ENCODE results near the gene TTC31.
"Not testable (repeated sequence)": the region's sequence is repeated elsewhere in the genome, so short reads cannot be mapped to it uniquely, and the experiment has no call there.

Gene TTC31

DNA sequence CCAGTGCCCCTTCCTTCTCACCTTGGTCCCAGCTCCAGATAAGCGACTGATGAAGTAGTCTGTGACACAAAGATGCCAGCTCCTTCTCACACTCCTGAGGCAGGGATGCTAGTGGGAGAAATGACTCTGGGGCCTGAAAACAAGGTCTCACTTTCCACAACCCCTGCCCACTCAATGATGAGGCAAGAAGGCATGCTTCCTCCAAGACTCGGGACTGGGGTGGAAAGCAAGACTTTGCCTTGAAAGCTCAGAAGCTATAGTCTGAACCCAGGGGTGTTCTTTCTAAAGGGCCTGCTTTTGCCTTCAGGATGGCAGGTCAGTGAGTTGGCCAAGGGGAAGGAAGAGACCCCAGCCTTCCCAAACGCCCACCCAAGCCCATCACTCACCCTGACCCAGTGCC lies 1.4 kb upstream of the TTC31 start:
- DNase-seq (ENCODE audit: extremely low spot score, insufficient read length, low read depth) (no peak), FAIRE-seq (no peak)

DNA sequence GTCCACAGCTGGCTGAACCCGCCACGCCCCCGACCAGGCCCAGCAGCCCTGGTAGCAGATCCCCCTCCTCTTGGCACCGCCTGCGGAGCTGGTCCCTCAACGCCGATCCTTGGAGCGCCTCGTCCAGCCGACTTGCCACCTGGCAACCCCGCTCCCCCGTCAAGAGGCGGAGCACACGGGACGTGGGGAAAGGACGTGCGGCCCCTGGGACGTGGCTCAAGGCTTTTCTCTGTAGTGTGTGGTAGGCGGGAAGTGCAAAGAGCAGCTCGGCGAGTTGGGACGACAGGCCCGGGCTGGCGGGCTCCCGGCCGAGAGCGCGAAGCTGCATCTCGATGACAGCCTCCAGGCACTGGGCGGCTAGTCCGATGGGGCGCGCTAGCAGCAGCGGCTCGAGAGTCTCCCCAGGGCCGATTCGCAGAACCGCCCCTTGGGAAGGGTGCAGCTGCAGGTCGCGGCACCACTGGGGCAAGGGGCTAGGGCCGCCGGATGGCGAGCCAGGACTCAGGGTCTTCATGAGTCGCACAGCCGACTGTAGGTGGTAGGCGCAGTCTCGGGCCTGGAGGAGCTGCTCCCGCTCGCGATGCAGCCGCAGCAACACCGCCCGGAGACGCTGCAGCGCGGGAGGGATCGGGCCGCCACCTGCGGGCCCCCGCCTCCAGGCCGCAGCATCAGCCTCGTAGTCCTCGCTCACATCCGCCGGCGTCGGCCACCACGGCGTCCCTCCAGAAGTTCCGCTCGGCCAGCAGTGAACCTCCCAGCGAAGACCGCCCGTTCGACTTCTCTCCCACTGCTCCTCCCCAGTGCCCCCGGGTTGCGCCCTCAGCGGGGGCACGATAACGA lies 700 bp upstream of the TTC31 start:
- FAIRE-seq = no peak
- no peak for DNase-seq (ENCODE audit: extremely low spot score, insufficient read length, low read depth)

GRCh38 chr2:74483675-74484164 lies 839 bp downstream of the TTC31 start:
- DNase-seq (ENCODE audit: extremely low spot score, insufficient read length, low read depth); FAIRE-seq: not testable (repeated sequence)

DNA sequence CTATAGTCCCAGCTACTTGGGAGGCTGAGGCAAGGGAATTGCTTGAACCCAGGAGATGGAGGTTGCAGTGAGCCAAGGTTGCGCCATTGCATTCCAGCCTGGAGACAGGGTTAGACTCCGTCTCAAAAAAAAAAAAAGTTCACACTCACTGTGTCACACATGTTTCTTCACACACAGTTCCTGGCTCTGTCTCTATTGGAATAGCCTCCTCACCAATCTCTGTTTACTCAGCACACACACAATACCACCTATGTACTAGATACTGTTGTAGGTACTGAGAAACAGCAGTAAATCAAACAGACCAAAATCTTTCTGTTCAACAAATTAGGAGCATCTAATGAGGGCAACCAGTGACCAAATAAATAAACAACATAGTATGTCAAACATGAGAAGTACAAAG lies 3.3 kb downstream of the TTC31 start:
- FAIRE-seq (no peak), DNase-seq (ENCODE audit: extremely low spot score, insufficient read length, low read depth) (no peak)

GRCh38 chr2:74488643-74489481 lies 6.0 kb downstream of the TTC31 start:
- DNase-seq (ENCODE audit: extremely low spot score, insufficient read length, low read depth) (no peak), FAIRE-seq (no peak)

- DNase-seq (ENCODE audit: extremely low spot score, insufficient read length, low read depth) (no peak), FAIRE-seq (no peak)
Measured at GRCh38 chr2:74489906-74490305, 7.0 kb downstream of the TTC31 start.

- DNase-seq (ENCODE audit: extremely low spot score, insufficient read length, low read depth) (no peak), FAIRE-seq (no peak)
Measured at GRCh38 chr2:74491648-74492544, 9.0 kb downstream of the TTC31 start.

DNA sequence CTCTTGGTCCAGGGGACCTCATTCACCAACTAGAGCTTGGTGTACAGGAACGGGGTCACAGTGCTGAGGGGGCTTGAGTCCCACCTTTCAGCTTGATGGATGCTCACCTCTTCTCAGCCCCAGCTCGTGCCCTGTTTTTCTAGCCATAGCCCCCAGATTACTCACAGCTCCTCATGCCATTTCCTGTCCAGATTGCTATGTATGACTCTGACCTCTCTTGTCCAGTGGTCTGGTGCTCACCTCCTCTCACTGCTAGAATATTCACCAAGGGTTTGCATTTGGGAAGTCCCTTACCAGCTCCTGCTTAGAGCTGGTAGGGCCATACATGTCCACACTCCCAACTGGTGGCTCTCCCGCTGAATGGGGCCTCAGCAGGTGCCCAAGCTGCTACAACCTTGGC lies 10.7 kb downstream of the TTC31 start:
- DNase-seq (ENCODE audit: extremely low spot score, insufficient read length, low read depth) (no peak), FAIRE-seq (no peak)

DNA sequence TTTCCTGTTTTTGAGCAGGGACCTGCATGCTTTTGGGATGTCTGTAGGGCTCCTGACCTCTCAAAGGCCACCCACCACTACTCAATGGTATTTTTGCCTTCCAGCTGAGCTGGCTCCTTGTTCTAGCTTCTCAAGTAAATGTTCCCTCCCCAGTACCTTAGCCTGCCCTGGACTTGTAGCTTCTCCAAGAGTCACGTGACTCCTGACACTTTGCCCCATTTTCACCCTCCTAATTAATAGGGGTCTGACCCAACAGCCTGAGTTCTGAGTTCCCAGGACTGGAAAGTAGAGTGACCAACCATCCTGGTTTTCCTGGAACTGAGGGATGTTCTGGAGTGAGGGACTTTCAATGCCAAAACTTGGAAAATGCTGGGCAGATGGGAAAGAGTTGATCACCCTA lies 12.6 kb downstream of the TTC31 start:
- FAIRE-seq (no peak), DNase-seq (ENCODE audit: extremely low spot score, insufficient read length, low read depth) (no peak)

DNA sequence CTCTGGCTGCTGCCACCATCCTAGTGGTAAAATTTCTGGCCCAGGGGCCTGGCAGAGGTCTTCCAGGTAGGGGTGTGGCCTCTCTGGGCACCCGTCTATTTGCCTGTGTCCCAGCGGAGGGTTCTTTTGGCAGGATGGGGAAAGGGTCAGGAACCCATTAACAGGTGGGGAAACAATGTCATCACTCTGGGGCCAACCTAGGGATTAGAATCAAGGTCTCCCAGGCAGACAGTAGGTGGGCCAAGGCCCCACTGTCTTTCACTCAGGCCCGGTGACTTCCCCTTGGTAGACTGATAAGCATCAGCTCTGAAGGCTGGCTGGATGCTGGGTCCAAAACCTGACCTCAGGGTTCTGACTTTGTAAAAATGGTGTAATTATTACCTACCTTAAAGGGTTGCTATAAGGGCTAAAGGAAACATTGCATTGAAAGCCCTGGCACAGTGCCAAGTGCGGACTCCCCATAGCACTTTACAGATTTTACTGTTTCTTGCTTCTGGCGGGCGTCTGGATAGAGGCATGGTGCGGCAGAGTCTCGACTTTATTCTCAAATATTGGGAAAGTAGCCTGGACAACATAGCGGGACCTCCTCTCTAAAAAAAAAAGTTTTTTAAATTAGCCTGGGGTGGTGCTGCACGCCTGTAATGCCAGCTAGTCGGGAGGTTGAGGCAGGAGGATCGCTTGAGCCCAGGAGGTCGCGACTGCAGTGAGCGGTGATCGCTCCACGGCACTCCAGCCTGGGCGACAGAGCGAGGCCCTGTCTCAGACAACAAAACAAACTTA lies 14.3 kb downstream of the TTC31 start:
- FAIRE-seq = no peak
- DNase-seq (ENCODE audit: extremely low spot score, insufficient read length, low read depth) = no peak

DNA sequence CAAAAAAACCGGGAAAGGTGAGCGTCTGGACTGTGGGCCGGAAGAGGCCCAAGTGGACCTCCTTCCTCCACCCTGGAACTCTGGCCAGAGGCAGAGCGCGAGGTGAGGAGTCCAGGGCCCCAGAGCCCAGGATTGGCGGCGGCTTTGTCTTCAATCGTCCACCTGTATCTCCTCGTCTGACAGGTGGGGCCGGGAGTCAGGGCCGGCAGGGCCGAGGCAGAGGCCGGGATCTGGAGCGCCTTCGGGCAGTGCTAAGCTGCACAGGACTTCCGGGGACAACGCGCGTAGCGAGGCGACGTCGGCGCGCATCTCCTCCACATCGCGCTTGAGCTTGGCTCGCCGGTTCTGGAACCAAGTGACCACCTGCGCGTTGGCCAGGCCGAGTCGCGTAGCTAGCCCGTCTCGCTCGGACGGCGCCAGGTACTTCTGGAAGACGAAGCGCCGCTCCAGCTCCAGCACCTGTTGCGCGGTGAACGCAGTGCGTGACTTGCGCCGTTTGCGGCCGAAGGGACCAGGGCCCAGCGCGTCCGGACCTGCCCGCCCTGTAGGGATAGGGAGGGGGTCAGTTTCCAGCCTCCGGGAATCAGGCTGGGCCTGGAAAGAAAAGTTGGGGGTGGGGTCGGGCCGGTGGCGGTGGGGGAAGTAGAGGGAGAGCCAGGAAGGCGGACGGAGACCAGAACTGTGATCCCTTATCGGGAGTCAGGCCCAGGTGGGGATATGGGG lies 15.1 kb downstream of the TTC31 start:
- DNase-seq (ENCODE audit: extremely low spot score, insufficient read length, low read depth) (no peak), FAIRE-seq (no peak)

- no peak for FAIRE-seq
Measured at GRCh38 chr2:74498500-74499266, 15.8 kb downstream of the TTC31 start.

GRCh38 chr2:74499267-74499939 lies 16.5 kb downstream of the TTC31 start, which contains the start of gene LBX2:
Gene LBX2 (minus strand): TSS chr2:74499603. CDS start chr2:74499537, 66 bp downstream.
- DNase-seq (ENCODE audit: extremely low spot score, insufficient read length, low read depth) = no peak
- no peak for FAIRE-seq

More at GRCh38 chr2:74498500-74499266, 15.8 kb downstream of the TTC31 start:
- no peak for DNase-seq (ENCODE audit: extremely low spot score, insufficient read length, low read depth)

DNA sequence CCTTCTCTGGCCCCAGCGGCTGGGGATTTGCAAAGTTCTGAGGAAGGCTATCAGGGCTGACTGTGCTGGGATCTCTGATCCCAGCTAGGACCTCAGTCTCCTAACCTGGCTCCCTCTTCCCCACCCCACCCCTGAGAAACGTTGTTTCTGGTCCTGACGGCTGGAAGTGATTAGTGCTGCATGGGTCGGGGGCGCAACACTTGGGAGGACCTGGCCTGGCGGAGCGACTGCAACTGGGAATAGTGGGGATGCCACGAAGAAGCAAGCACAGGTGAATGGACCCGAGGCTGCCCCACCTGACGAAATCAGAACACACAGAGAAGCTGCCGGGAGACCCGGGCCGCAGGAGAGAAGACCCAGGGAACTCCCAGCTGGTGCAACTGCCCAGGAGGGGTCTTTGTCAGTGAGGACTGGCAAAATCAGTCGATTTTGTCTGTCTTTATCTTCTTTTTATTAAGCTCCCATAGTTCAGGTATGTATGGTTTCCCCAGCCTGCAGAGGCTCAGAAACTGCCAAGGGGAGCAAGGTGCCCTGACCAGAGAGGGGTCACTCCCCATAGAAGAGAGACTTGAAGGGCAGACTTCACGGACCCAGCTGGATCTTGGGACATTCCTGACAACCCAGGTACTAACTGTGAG lies 17.2 kb downstream of the TTC31 start:
- no peak for DNase-seq (ENCODE audit: extremely low spot score, insufficient read length, low read depth)
- no peak for FAIRE-seq

GRCh38 chr2:74500578-74500946 lies 17.7 kb downstream of the TTC31 start:
- FAIRE-seq (no peak), DNase-seq (ENCODE audit: extremely low spot score, insufficient read length, low read depth) (no peak)

GRCh38 chr2:74501335-74502071 lies 18.6 kb downstream of the TTC31 start:
- FAIRE-seq = no peak
- no peak for DNase-seq (ENCODE audit: extremely low spot score, insufficient read length, low read depth)
